Astrocyte of the cerebellum (primary cell): ENCODE data around the gene PCDH15.

ENCODE experiments used
- DNase-seq: peaks from one replicate; pipeline ENCODE4 v3.0.0-alpha.2; 2011; ENCODE audit warnings: low read depth
- H3K4me3 ChIP-seq: 2 replicates; pipeline ENCODE4 v1.5.1; 2011; ENCODE audit warnings: mild to moderate bottlenecking, low read depth, low read length, moderate library complexity
- in situ Hi-C: cut with HindIII; loops from 2 replicates; pipeline ENCODE4 v1.10.0; 2017; ENCODE audit warnings: low sequenced_read_pairs
- TF ChIP-seq, protein P1 (sequence below): IDR thresholded peaks from 2 replicates; pipeline ENCODE4 v1.5.1; 2012; ENCODE audit warnings: low read length, low read depth, moderate library complexity, mild to moderate bottlenecking; ENCODE audit errors: missing control alignments

PCDH15 gene

DNA sequence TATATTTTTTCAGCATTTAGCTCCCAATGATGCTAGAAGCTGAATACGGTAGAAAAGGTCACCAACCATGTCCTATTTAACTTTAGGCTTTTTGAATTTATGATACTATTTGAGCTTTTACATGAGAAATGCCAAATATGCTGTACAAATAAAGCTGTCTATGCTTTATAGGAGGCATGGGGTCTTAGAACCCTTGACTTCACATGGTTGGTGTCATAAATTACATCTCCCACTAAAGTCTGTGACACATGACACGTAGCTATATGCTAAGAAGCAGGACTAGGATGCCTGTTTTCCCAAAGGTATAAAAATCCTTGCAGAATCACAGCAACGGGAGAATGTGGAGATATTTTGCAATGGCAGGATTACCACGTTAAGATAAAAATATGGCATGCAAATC, 960.4 kb downstream of the PCDH15 start:
- no peak for DNase-seq
- TF ChIP-seq, protein P1, sequence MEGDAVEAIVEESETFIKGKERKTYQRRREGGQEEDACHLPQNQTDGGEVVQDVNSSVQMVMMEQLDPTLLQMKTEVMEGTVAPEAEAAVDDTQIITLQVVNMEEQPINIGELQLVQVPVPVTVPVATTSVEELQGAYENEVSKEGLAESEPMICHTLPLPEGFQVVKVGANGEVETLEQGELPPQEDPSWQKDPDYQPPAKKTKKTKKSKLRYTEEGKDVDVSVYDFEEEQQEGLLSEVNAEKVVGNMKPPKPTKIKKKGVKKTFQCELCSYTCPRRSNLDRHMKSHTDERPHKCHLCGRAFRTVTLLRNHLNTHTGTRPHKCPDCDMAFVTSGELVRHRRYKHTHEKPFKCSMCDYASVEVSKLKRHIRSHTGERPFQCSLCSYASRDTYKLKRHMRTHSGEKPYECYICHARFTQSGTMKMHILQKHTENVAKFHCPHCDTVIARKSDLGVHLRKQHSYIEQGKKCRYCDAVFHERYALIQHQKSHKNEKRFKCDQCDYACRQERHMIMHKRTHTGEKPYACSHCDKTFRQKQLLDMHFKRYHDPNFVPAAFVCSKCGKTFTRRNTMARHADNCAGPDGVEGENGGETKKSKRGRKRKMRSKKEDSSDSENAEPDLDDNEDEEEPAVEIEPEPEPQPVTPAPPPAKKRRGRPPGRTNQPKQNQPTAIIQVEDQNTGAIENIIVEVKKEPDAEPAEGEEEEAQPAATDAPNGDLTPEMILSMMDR = no peak
- in situ Hi-C loops = no loop called here
- no peak overlapping the region for H3K4me3 ChIP-seq

DNA sequence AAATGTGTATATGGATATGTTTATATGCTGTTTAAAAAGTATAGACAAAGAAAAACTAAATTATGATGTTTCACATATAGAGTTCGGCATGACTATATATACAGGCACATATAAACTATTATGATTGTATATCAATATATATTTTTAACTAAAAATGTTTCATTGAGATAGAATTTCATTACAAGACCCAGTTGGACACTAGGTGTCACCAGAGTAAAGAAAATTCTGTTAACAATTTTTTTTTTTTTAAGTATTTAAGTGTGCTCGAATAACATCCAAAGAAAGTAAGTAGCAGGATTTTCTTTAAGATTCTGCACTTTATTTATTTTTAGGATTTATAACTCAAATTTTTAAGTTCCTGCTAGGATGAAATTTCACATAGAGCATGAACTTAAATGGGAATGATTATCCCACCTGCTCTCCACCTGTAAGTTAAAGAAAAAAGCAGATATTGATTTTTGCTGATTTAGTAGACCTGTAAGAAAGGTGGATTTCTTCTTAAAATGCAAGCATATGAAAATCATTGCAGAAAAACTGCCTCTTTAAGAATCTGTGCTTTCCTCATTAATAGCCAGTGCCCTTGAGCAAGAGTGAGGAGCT, 961.5 kb downstream of the PCDH15 start:
- no peak overlapping the region for H3K4me3 ChIP-seq
- TF ChIP-seq, protein P1 = no peak
- peak; percentile 24 for DNase-seq
- in situ Hi-C loops = no loop called here

DNA sequence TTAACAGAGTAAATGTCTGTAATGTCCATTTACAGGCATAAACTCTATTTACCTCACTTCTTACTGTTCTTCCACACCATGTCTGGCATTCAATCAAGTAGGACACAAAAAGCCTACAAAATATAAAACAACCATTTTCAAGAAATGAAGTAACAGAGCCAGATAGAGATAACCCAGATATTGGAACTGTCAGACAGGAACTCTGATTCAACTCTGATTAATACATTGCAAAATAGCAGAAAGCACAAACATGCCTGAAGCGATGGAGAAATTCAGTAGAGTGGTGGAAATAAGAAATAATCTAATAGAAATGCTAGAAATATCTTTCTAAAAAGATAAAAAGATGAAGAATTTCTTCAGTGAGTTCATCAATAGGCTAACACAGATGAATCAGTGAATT, 964.4 kb downstream of the PCDH15 start:
- DNase-seq = no peak

DNA sequence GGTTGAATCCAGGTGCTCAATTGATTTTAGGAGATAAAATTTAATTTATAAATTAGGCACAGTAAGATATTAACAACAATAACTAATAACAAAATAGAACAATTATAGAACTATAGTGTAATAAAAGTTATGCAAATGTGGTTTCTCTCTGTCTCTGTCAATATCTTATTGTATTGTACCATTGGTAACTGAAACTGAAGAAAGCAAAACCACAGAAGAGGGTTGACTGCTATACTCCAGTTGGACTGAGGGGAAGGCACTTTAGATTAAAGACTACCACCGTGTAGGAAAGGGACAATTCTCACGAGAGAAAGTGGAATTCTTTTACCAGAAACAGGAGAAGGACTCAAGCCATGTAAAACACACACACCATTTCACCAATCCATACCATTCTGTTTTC, 967.1 kb downstream of the PCDH15 start:
- no peak for DNase-seq
- H3K4me3 ChIP-seq = no peak overlapping the region
- in situ Hi-C loops = no loop called here
- TF ChIP-seq, protein P1 = no peak

More for the DNA sequence above, 964.4 kb downstream of the PCDH15 start:
- TF ChIP-seq, protein P1 = no peak
- in situ Hi-C loops = no loop called here
- H3K4me3 ChIP-seq = no peak overlapping the region

DNA sequence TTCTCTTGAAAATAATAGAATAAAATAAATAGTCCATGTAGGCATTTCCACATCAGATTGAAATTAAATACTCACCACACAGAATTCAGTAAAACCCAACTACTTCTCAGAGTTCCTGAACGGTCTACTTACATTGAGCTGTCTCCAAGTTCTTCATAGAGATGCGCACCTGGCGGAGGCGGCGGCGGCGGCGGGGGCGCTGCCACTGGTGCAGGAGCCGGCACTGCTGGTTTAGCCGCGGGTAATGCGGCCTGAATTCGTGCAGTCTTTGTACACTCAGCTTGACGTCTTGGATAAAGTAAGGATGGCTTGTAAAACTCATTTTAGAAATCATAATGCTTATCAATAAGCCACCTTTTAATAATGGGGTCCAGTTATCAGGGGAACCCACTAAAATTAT, 973.8 kb downstream of the PCDH15 start:
- DNase-seq = no peak
- TF ChIP-seq, protein P1 = no peak
- in situ Hi-C loops = no loop called here
- H3K4me3 ChIP-seq = no peak overlapping the region

DNA sequence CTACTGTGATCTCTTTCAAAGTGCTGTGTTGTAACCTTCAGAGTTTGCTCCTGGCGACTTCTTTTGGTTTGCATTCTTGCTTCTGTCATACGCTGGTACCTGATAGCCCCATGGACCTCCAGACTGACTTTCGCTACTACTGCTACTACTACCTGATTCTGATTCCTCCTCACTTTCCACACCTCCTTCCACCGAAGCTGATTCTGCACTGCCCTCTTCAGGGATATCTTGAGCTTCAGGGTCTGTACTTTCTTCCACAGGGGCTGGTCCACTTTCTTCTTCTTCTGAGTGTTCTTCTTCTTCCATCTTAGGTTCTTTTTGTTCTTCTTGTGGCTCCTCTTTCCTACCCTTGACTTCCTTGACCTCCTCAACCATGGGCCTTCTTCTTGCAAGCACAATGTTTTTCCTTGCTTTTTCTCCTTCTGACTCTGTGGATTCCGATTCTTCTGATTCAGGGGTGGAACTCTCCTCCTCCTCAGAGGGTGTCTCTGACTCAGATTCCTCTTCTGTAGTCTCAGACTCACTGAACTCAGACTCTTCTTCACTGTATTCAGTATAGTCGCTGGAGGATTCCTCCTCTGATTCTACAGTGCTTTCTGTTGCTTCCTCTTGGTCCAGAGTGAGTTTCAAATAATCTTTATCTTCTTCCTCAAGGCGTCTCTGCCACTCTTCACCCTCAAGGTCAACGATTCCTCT, 992.2 kb downstream of the PCDH15 start:
- TF ChIP-seq, protein P1 = no peak
- DNase-seq = no peak
- in situ Hi-C loops = no loop called here
- H3K4me3 ChIP-seq = no peak overlapping the region
